Neural progenitor cell (in vitro differentiated cells): ENCODE measurements around the gene NCKAP5L.

Experiments used
- CTCF ChIP-seq: fragments of 200-600 bp; sonication (generic); IDR thresholded peaks from 2 replicates; pipeline ENCODE4 v1.5.1; 2017; ENCODE audit warnings: antibody characterized with exemption, mild to moderate bottlenecking
- EZH2 ChIP-seq: fragments of 200-600 bp; sonication (generic); IDR thresholded peaks from 2 replicates; pipeline ENCODE4 v1.6.1; 2017; ENCODE audit warnings: antibody characterized with exemption, mild to moderate bottlenecking, moderate library complexity
- EZH2phosphoT487 ChIP-seq: fragments of 200-600 bp; sonication (generic); IDR thresholded peaks from 2 replicates; pipeline ENCODE4 v1.6.1; 2017; ENCODE audit warnings: antibody characterized with exemption

- TF ChIP-seq CTCF, result no peak
- TF ChIP-seq EZH2phosphoT487, result no peak
- no peak for TF ChIP-seq EZH2
Observed at GRCh38 chr12:49872381-49872780, 44.2 kb upstream of the NCKAP5L start.
